ENCODE results near the gene CDPF1.

- no peak for TF ChIP-seq CTCF (IDR thresholded peaks at IDR 0.05)
- no peak for TF ChIP-seq POLR2A (IDR thresholded peaks at IDR 0.05)
Observed at GRCh38 chr22:46274381-46274780, 24.3 kb upstream of the CDPF1 start.
